Vagina (tissue), 2 donors: ENCODE measurements around the gene ZDHHC13.

Experiments used
- POLR2A ChIP-seq, 2 donors: fragments of 450-650 bp; IDR thresholded peaks; one replicate each; pipeline ENCODE4 v1.6.1; 2017; ENCODE audit warnings: antibody characterized with exemption in 2 of 2, mild to moderate bottlenecking in 2 of 2, moderate library complexity in 2 of 2
- TF ChIP-seq, protein P1 (sequence below), 3 experiments: fragments of 450-650 bp in 2 of 3; fragments of 200-600 bp in 1 of 3; sonication (generic) in 1 of 3; IDR thresholded peaks; one replicate each; pipeline ENCODE4 v1.5.1; 2017 to 2019; ENCODE audit warnings: antibody characterized with exemption in 3 of 3, mild to moderate bottlenecking in 2 of 3, moderate library complexity in 2 of 3

DNA sequence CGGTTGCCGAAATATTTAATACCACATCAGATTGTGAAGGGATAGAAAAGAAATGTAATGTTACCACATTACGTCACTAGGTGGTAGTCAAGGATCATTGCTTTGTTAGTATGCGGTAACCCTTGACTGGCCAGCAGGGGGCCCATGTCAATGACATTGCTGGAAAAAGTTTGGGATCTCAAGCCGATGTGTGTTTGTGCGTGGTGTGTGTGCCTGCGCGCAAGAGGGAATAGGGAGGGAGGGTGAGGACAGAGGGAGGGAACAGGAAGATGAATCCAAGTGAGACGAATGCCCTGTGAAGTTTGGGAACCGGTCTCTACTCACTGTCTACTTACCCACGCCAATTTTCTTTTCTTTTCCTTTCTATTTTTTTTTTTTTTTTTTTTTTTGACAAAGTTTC, 45.7 kb upstream of the ZDHHC13 start:
- TF ChIP-seq, protein P1, sequence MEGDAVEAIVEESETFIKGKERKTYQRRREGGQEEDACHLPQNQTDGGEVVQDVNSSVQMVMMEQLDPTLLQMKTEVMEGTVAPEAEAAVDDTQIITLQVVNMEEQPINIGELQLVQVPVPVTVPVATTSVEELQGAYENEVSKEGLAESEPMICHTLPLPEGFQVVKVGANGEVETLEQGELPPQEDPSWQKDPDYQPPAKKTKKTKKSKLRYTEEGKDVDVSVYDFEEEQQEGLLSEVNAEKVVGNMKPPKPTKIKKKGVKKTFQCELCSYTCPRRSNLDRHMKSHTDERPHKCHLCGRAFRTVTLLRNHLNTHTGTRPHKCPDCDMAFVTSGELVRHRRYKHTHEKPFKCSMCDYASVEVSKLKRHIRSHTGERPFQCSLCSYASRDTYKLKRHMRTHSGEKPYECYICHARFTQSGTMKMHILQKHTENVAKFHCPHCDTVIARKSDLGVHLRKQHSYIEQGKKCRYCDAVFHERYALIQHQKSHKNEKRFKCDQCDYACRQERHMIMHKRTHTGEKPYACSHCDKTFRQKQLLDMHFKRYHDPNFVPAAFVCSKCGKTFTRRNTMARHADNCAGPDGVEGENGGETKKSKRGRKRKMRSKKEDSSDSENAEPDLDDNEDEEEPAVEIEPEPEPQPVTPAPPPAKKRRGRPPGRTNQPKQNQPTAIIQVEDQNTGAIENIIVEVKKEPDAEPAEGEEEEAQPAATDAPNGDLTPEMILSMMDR (IDR thresholded peaks at IDR 0.05): peak; percentile 86 to 96 (median 90)
- TF ChIP-seq POLR2A (IDR thresholded peaks at IDR 0.05): no peak
